HepG2 (cell line): ENCODE measurements around the gene PFAS. TPM values are rescaled to one million over a fixed set of nuclear protein-coding genes. Genes with fewer than 3 reads are reported as not detected.
A peak's percentile ranks its signal among the peaks of the same experiment; 100 is the strongest.

ENCODE experiments used
- ATAC-seq: fragments of 200-7000 bp; cut with Tn5 transposase; 3 replicates; pipeline ENCODE4 v1.9.1; 2020; ENCODE audit warnings: mild to moderate bottlenecking, moderate library complexity
- BruUV-seq: library from RNA; stranded (reverse); fragments of 400-500 nt; replicated peaks from 2 replicates; lab custom pipeline; 2021; lab: Mats Ljungman, UMichigan
- CTCF ChIA-PET: fragments of 300-600 bp; formaldehyde crosslinking; extraction: SDS; loops from one replicate; lab custom pipeline; 2021; ENCODE audit warnings: low total read pairs, inconsistent platforms, low intra/inter-chr PET ratio; lab: Yijun Ruan, JAX
- POLR2A ChIA-PET: fragments of 350-600 bp; sonication (Branson Sonifier 250); formaldehyde crosslinking; loops from one replicate; lab custom pipeline; 2020; ENCODE audit warnings: antibody characterized with exemption, inconsistent platforms; lab: Yijun Ruan, JAX
- DNase-seq: peaks from one replicate; pipeline ENCODE4 v3.0.0-alpha.2; 2015; ENCODE audit warnings: low spot score
- FAIRE-seq: peaks from 3 replicates; lab custom pipeline; 2011; peaks lifted over from hg19 to GRCh38; lab: Jason Lieb, UNC
- H2AFZ ChIP-seq: one replicate; pipeline ENCODE4 v1.6.1; 2011; ENCODE audit warnings: low read length, inconsistent platforms
- H3K27ac ChIP-seq: fragments of 300-600 bp; 3 replicates; pipeline ENCODE4 v1.8.0; 2011; ENCODE audit warnings: mixed run types, mild to moderate bottlenecking, mixed read lengths, low read length, inconsistent platforms; ENCODE audit not compliant: insufficient read depth; ENCODE audit errors: extremely low read length
- H3K27me3 ChIP-seq, 2 experiments: fragments of 200-600 bp in 1 of 2; 2 replicates in 1 of 2; 3 replicates in 1 of 2; pipeline versions ENCODE4 v1.6.0 to v1.8.0; 2011; ENCODE audit warnings: low read length in 2 of 2, mild to moderate bottlenecking in 2 of 2, moderate library complexity in 2 of 2, inconsistent platforms in 1 of 2; ENCODE audit not compliant: insufficient read depth in 2 of 2, control insufficient read depth in 1 of 2
- H3K36me3 ChIP-seq, 2 experiments: fragments of 200-600 bp in 1 of 2; replicated peaks in 1 of 2; 2 replicates in 1 of 2; 3 replicates in 1 of 2; pipeline versions ENCODE4 v1.5.1 to v1.8.0; 2011; ENCODE audit warnings: low read length in 2 of 2, inconsistent platforms in 1 of 2; ENCODE audit not compliant: insufficient read depth in 2 of 2, control insufficient read depth in 1 of 2
- H3K4me1 ChIP-seq: 2 replicates; pipeline ENCODE4 v1.5.1; 2012; ENCODE audit warnings: low read length, inconsistent platforms; ENCODE audit not compliant: insufficient read depth
- H3K4me2 ChIP-seq: 2 replicates; pipeline ENCODE4 v1.6.0; 2011; ENCODE audit warnings: low read depth, low read length, inconsistent platforms
- H3K4me3 ChIP-seq, 3 experiments: fragments of 200-600 bp in 1 of 3; sonication (generic), shearing (Covaris generic) in 1 of 3; replicated peaks in 1 of 3; 2 replicates each; pipeline ENCODE4 v1.5.1; 2011 to 2016; ENCODE audit warnings: low read length in 3 of 3, inconsistent platforms in 2 of 3, low read depth in 2 of 3, mild to moderate bottlenecking in 2 of 3, control low read depth in 1 of 3, mixed read lengths in 1 of 3; ENCODE audit not compliant: insufficient read depth in 1 of 3
- H3K79me2 ChIP-seq: one replicate; pipeline ENCODE4 v1.6.1; 2011; ENCODE audit warnings: low read length, inconsistent platforms; ENCODE audit not compliant: insufficient read depth
- H3K9ac ChIP-seq: 2 replicates; pipeline ENCODE4 v1.6.0; 2011; ENCODE audit warnings: mild to moderate bottlenecking, low read depth, low read length, inconsistent platforms; ENCODE audit not compliant: insufficient read depth
- H3K9me3 ChIP-seq: 2 replicates; pipeline ENCODE4 v1.5.1; 2012; ENCODE audit warnings: mild to moderate bottlenecking, low read length
- H4K20me1 ChIP-seq: 2 replicates; pipeline ENCODE4 v1.6.0; 2011; ENCODE audit warnings: inconsistent platforms, mild to moderate bottlenecking, low read length, moderate library complexity; ENCODE audit not compliant: insufficient read depth
- GABPB1 ChIP-seq: IDR thresholded peaks from 2 replicates; pipeline ENCODE4 v1.6.1; 2016; ENCODE audit warnings: mild to moderate bottlenecking, missing genetic modification reagents, moderate library complexity, missing compliant biosample characterization
- ZC3H13 ChIP-seq: sonication (generic); formaldehyde crosslinking; IDR thresholded peaks from 2 replicates; pipeline ENCODE4 v1.8.1; 2023; ENCODE audit warnings: mild to moderate bottlenecking, missing genetic modification reagents, moderate library complexity
- ZNF17 ChIP-seq: sonication (generic); formaldehyde crosslinking; IDR thresholded peaks from 2 replicates; pipeline ENCODE4 v1.5.0; 2020; ENCODE audit warnings: mild to moderate bottlenecking, missing genetic modification reagents
- ZNF296 ChIP-seq: sonication (generic); formaldehyde crosslinking; conservative IDR thresholded peaks from 2 replicates; pipeline ENCODE4 v1.5.0; 2020; ENCODE audit warnings: mild to moderate bottlenecking, missing genetic modification reagents
- ZNF672 ChIP-seq: sonication (generic); formaldehyde crosslinking; IDR thresholded peaks from 2 replicates; pipeline ENCODE4 v1.8.1; 2022; ENCODE audit warnings: missing genetic modification reagents
- ZNF790 ChIP-seq: sonication (generic); formaldehyde crosslinking; IDR thresholded peaks from 2 replicates; pipeline ENCODE4 v1.8.0; 2022; ENCODE audit warnings: missing genetic modification reagents, mild to moderate bottlenecking, borderline replicate concordance
- WGBS: methylation state at CpG from one replicate; pipeline ENCODE4 v1.1.6; 2017; ENCODE audit warnings: low lambda C conversion rate; 5-methylcytosine and 5-hydroxymethylcytosine counted together
- in situ Hi-C: cut with HindIII; loops from 2 replicates; pipeline ENCODE4 v1.10.0; 2017; ENCODE audit warnings: low pct_unique_long_range_greater_than_20kb; ENCODE audit not compliant: extremely low pct_ligation_motif_present
- intact Hi-C: fragments of 100-400 bp; cut with micrococcal nuclease; formaldehyde crosslinking; loops from one replicate; pipeline ENCODE4 v1.10.0; 2022; ENCODE audit not compliant: unreplicated experiment
- polyA plus RNA-seq, 8 experiments: library from polyadenylated mRNA; depleted of rRNA in 3 of 8; stranded (reverse) in 7 of 8; unstranded in 1 of 8; fragments of >200 nt; fragmentation: Illumina TruSeq in 4 of 8; extraction: Trizol in 4 of 8; gene quantifications; 2 replicates each; pipeline versions ENCODE4 v1.2.1 to v1.2.3, GENCODE V29; 2011 to 2016; ENCODE audit warnings: low read depth in 4 of 8, missing spikeins in 1 of 8, mixed read lengths in 1 of 8; ENCODE audit not compliant: insufficient read depth in 1 of 8
- total RNA-seq, 5 experiments: library from RNA; depleted of rRNA; stranded (reverse); fragments of >200 nt; fragmentation: Illumina TruSeq; extraction: Trizol; gene quantifications; 2 replicates each; pipeline ENCODE4 v1.2.3, GENCODE V29; 2016; ENCODE audit warnings: low read depth in 1 of 5
- TF ChIP-seq, protein P1 (sequence below): sonication (generic); formaldehyde crosslinking; IDR thresholded peaks from 2 replicates; pipeline ENCODE4 v1.8.0; 2022; ENCODE audit warnings: mild to moderate bottlenecking, missing genetic modification reagents, moderate library complexity

PFAS gene
- total and polyA plus RNA-seq, 2 of the 13 experiments (the other 11 are each of a cell fraction or from before 2014, with no cell fraction given), result 49.4 to 58.2 TPM

DNA sequence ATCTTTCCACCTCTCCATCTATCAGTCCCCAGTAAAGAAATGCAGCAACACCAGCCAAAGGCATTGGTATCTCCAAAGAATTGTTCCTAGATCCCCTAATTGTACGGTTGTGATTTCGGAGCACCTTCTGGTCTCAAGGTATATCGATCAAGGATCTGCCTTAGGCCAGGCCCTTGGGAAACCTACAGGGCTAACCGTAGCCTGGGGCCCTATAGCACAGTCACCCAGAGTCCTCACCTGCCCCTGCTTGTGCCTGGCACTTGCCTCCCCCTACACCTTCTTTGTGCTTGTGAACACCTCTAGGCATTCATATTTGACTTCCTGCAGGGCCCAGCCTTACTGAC lies 21.9 kb upstream of the PFAS start:
- Histone ChIP-seq H2AFZ (no peak overlapping the region), H3K9me3 (no peaks in the 10 kb centered on the region), H3K4me3 (no peak overlapping the region), H3K79me2 (no peaks in the 10 kb centered on the region), H3K4me2 (no peak overlapping the region), H3K4me1 (peaks cover 8% of the 10 kb centered on the region), H3K27me3 (no peaks in the 10 kb centered on the region; a peak in 1 of 5 replicates), H3K9ac (no peak overlapping the region), H3K36me3 (peaks cover 21 to 52% of the 10 kb centered on the region in 2 experiments), H3K27ac (no peak overlapping the region), H4K20me1 (peaks cover 4% of the 10 kb centered on the region; the same call in 1 of the 2 replicates)
- POLR2A ChIA-PET, result interaction anchor here (1.0 to 1.7 kb wide), 3 partner anchors 21 to 68 kb away, joined by 3 to 7 read pairs (median 5); partner anchors contain the start of genes CTC1 and SLC25A35
- in situ Hi-C loops (no loop called here), intact Hi-C loops (no loop called here)
- TF ChIP-seq ZNF672, result no peak
- 0 out of 2 replicates have a peak, but pooled peaks have one; percentile 3 for TF ChIP-seq ZC3H13 (CRISPR knock-in tag)
- no peak for TF ChIP-seq ZNF17 (CRISPR knock-in tag)
- no TSS peak for BruUV-seq
- CTCF ChIA-PET, result no interaction called here
- no peak for FAIRE-seq
- no peak for ATAC-seq
- WGBS, result 95% methylated on average over 4 of the region's 4 CpGs
- DNase-seq, result no peak

DNA sequence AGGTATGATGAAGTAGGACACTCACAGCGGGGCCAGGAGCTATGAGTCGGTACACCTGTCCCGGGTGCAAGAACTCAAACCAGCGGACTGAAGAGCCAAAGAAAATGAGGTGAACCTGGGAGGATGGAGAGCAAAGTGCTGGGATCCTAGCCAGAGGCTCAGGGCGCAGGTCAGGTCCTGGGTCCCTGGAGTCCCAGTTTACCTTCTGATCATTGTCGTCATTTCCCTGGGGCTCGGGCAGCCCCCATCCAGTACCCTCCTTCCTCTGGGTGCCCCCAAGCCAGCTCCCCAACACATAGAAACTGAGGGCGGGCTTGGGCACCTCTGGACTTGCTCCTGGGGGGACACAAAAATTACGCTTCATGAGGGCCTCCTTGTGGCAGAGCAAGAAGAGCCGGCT lies 17.4 kb upstream of the PFAS start:
- no TSS peak for BruUV-seq
- in situ Hi-C loops (no loop called here), intact Hi-C loops (no loop called here)
- Histone ChIP-seq H3K9me3 (no peaks in the 10 kb centered on the region), H3K9ac (no peak overlapping the region), H3K36me3 (peaks cover 47 to 95% of the 10 kb centered on the region in 2 experiments), H4K20me1 (no peaks in the 10 kb centered on the region), H3K4me3 (no peak overlapping the region), H3K27ac (no peak overlapping the region), H3K4me2 (no peak overlapping the region), H3K27me3 (no peaks in the 10 kb centered on the region), H3K79me2 (no peaks in the 10 kb centered on the region), H2AFZ (no peak overlapping the region), H3K4me1 (no peaks in the 10 kb centered on the region)
- FAIRE-seq (no peak), DNase-seq (no peak), ATAC-seq (no peak)
- WGBS, result 97% methylated on average over 10 of the region's 10 CpGs
- ChIA-PET POLR2A (no interaction called here), CTCF (no interaction called here)
- TF ChIP-seq ZNF296 (CRISPR knock-in tag) (no peak), GABPB1 (CRISPR knock-in tag) (no peak), ZNF790 (CRISPR knock-in tag) (no peak)
- TF ChIP-seq, protein P1, sequence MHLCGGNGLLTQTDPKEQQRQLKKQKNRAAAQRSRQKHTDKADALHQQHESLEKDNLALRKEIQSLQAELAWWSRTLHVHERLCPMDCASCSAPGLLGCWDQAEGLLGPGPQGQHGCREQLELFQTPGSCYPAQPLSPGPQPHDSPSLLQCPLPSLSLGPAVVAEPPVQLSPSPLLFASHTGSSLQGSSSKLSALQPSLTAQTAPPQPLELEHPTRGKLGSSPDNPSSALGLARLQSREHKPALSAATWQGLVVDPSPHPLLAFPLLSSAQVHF (CRISPR knock-in tag), result no peak
